ENCODE measurements around the gene CD101.

The CD101 gene

DNA sequence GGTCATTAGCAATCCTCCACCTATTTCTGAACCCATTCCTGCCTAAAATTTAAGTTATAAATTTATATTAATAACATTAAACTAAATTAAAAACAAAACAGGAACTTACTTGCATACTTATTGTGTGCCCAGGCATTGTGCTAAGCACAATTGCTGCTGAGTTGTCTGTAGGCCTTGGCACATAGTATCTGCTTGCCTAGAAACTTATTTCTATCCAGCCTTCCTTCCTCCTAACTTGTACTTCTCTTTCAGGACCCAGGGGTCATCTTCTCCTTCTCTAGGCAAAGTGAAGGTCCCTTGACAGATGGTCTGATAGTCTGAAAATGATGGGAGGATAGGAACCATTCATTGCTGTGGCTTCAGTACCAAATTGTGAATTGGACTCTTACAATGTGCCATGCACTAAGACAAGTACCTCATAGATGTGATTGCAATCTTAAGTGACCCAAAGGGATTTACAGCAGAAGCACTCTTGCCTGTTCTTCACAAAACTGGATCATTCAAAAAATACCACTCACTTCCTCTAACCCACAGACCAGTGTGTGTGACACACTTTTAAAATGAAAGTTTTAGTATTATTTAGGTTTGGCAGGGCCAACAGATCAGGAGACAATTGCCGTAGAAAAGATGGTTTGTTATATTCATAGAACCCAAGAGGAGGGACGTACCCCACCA, 10.3 kb upstream of the CD101 start:
- no peak for TF ChIP-seq GATA1 (IDR thresholded peaks at IDR 0.05; ENCODE audit: low read depth, low read length)
- TF ChIP-seq POLR2A (IDR thresholded peaks at IDR 0.05; ENCODE audit: low read length), result no peak

DNA sequence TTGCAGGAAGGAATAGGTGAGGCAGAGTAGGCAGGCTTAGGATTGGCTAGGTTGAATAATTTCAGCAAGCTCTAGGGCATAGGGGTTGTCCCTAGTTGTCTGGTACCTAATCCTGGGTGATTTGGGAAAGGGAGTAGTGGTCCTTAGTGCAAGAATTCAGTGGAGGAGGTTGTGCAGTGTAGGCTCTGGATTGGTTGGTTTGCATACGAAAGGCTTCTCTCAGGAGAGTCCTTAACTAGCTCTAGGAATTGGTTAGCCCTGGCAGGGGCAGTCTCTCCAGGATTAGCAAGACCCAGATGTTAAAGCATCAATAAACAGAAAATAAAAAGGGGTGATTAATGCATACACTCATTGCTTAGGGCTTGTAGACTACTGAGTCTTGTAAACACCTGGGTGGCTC, 9.6 kb upstream of the CD101 start:
- TF ChIP-seq GATA1 (IDR thresholded peaks at IDR 0.05; ENCODE audit: low read depth, low read length), result no peak
- no peak for TF ChIP-seq POLR2A (IDR thresholded peaks at IDR 0.05; ENCODE audit: low read length)
- no peak for DNase-seq

More for the DNA sequence above, 10.3 kb upstream of the CD101 start:
- DNase-seq, result no peak

DNA sequence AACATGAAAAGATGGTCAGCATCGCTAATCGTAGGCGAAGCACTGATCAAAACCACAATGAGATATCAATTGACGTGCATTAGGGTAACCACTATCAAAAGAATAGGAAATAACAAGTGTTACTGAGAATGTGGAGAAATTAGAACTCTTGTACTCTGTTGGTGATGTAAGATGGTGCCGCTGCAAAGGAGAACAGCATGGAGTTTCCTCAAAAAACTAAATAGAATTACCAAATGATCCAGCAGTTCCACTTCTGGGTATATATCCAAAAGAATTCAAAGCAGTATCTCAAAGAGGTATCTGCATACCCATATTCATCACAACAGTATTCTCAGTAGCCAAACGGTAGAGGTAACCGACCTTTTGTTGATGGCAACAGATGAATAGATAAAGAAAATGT, 8.3 kb upstream of the CD101 start:
- DNase-seq, result no peak
- TF ChIP-seq POLR2A (IDR thresholded peaks at IDR 0.05; ENCODE audit: low read length) (no peak), GATA1 (IDR thresholded peaks at IDR 0.05; ENCODE audit: low read depth, low read length) (no peak)

GRCh38 chr1:116994411-116994810, 7.1 kb upstream of the CD101 start:
- no peak for DNase-seq
- TF ChIP-seq POLR2A (IDR thresholded peaks at IDR 0.05; ENCODE audit: low read length), result no peak
- no peak for TF ChIP-seq GATA1 (IDR thresholded peaks at IDR 0.05; ENCODE audit: low read depth, low read length)

DNA sequence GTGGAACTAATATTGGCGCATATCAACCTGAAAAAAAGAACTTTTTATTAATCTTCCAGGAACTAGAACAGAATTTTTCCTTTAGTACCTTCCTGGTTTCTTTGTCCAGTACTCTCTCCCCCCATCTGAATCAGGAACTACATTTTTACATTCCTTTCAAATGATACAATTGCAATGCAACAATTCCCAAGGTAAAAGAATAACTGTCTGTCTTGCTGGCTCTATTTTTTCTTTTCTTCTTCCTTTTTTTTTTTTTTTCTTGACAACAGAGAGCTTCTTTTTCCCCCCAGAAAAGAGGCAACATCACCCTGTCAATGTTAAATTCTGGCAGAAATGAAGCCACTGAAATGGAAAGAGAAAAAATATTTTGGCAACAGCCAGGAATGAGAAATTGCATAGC, 4.5 kb upstream of the CD101 start:
- no peak for DNase-seq
- TF ChIP-seq POLR2A (IDR thresholded peaks at IDR 0.05; ENCODE audit: low read length), result no peak
- TF ChIP-seq GATA1 (IDR thresholded peaks at IDR 0.05; ENCODE audit: low read depth, low read length), result no peak

DNA sequence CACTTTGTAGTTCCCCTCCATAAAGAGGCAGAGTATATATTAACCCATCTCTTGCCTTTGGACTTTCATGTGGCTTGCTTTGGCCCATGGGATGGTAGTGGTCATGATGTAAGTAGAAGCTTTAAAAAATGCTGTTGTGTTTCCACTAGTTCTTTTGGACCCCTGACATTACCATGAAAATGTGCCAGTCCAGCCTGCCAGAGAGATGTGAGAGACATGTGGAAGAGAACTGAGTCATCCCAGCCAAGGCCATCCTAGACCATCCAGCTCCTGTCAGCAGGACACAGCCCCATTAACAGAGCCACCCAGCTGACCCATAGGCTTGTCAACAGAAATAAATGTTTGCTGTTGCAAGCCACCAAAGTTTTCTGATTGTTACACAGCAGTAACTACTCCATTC, 3.9 kb upstream of the CD101 start:
- no peak for TF ChIP-seq GATA1 (IDR thresholded peaks at IDR 0.05; ENCODE audit: low read depth, low read length)
- no peak for DNase-seq

- no peak for TF ChIP-seq POLR2A (IDR thresholded peaks at IDR 0.05; ENCODE audit: low read length)
- TF ChIP-seq GATA1 (IDR thresholded peaks at IDR 0.05; ENCODE audit: low read depth, low read length), result no peak
- DNase-seq, result no peak
These were observed 2.0 kb upstream of the CD101 start for GRCh38 chr1:116999596-116999995.

DNA sequence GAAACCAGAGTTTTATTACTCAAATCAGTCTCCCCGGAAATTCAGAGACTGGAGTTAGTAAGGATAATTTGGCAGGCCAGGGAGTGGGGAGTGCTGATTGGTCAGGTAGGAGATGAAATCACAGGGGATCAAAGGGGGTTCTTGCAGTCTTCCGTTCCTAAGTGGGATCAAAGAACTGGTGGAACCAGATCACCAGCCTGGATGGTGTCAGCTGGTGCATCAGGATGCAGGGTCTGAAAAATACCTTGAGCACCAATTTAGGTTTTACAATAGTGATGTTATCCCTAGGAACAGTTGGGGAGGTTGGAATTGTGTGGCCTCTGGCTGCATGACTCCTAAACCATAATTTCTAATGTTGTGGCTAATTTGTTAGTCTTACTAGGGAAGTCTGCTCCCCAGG, 1.4 kb upstream of the CD101 start:
- TF ChIP-seq POLR2A (IDR thresholded peaks at IDR 0.05; ENCODE audit: low read length), result no peak
- TF ChIP-seq GATA1 (IDR thresholded peaks at IDR 0.05; ENCODE audit: low read depth, low read length), result no peak
- DNase-seq, result no peak

GRCh38 chr1:117003223-117003875, 1.8 kb downstream of the CD101 start:
- no peak for DNase-seq
- TF ChIP-seq GATA1 (IDR thresholded peaks at IDR 0.05; ENCODE audit: low read depth, low read length), result no peak
- TF ChIP-seq POLR2A (IDR thresholded peaks at IDR 0.05; ENCODE audit: low read length), result no peak

DNA sequence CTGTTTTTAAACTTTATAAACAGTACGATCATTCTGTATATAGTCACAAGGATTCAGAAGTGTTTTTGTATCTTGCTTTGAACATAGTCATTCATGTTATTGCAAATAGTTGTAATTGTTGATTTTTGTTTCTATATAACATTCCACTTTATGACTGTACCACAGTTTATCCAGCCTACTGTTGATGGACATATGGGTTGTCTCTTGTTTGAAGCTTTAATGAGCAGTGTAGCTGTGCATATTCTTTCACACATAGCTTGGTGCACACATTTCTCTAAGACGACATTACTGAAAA, 6.1 kb downstream of the CD101 start:
- TF ChIP-seq GATA1 (IDR thresholded peaks at IDR 0.05; ENCODE audit: low read depth, low read length), result no peak
- no peak for TF ChIP-seq POLR2A (IDR thresholded peaks at IDR 0.05; ENCODE audit: low read length)
- no peak for DNase-seq

DNA sequence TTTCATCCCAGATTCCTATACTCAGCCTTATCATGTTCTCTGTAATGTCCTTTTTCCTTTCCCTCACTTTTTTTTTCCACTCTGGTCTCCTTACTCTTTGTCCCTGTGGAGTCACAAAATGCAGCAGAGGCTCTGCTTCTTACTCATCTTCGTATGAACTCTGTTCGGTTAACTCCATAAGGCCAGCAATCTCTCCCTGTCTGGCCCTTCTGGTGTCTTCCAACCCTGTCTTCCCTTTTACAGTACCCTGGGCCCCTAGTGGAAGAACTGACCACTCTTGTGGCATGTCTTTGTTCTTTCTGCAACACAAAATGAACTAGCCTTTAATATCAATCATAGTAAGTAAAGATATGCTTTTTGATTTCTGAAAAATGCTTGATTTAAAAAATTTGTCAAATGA, 7.1 kb downstream of the CD101 start:
- DNase-seq, result no peak
- TF ChIP-seq GATA1 (IDR thresholded peaks at IDR 0.05; ENCODE audit: low read depth, low read length) (no peak), POLR2A (IDR thresholded peaks at IDR 0.05; ENCODE audit: low read length) (no peak)

GRCh38 chr1:117009132-117009531, 7.6 kb downstream of the CD101 start:
- DNase-seq, result no peak
- no peak for TF ChIP-seq POLR2A (IDR thresholded peaks at IDR 0.05; ENCODE audit: low read length)
- no peak for TF ChIP-seq GATA1 (IDR thresholded peaks at IDR 0.05; ENCODE audit: low read depth, low read length)

GRCh38 chr1:117010310-117010969, 8.9 kb downstream of the CD101 start:
- no peak for DNase-seq
- TF ChIP-seq POLR2A (IDR thresholded peaks at IDR 0.05; ENCODE audit: low read length), result no peak
- no peak for TF ChIP-seq GATA1 (IDR thresholded peaks at IDR 0.05; ENCODE audit: low read depth, low read length)

DNA sequence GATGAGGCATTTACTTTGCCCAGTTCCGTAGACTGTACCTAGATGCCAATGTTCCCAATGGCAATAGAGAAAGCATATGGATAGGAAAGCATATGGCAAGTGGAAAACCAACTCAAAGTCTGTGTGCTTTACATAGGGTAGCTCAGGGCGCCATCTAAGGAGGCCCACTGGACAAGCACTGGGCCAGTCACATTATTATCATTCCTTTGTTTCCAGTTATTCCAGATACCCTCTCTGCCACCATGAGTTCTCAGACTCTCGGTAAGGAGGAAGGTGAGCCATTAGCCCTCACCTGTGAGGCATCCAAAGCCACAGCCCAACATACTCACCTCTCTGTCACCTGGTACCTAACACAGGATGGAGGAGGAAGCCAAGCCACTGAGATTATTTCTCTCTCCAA, 9.8 kb downstream of the CD101 start:
- TF ChIP-seq GATA1 (IDR thresholded peaks at IDR 0.05; ENCODE audit: low read depth, low read length) (no peak), POLR2A (IDR thresholded peaks at IDR 0.05; ENCODE audit: low read length) (no peak)
- no peak for DNase-seq

DNA sequence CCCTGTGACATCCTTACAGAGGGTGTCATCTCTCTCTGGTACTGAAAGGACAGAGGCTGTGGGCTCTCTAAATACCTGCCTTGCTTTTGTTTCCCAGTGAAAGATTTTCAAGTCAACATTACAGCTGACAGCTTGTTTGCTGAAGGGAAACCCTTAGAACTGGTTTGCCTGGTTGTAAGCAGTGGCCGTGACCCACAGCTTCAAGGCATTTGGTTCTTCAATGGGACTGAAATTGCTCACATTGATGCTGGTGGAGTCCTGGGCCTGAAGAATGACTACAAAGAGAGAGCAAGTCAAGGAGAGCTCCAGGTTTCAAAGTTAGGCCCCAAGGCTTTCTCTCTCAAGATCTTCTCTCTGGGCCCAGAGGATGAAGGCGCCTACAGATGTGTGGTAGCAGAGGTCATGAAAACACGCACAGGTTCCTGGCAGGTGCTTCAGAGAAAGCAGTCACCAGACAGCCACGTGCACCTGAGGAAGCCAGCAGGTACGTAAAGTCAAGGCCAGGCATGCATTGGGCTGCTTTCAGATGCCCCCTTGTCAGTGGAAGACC, 11.8 kb downstream of the CD101 start:
- TF ChIP-seq POLR2A (IDR thresholded peaks at IDR 0.05; ENCODE audit: low read length), result no peak
- no peak for TF ChIP-seq GATA1 (IDR thresholded peaks at IDR 0.05; ENCODE audit: low read depth, low read length)
- DNase-seq, result no peak
